Stimulated activated naive CD8-positive, alpha-beta T cell treated with anti-CD3 and anti-CD28 coated beads, Interleukin-15, amount 100 ng/mL, for 72 hours (primary cell): ENCODE measurements around the gene PTPRN2.

ENCODE experiments used
- ATAC-seq: fragments of 150-1000 bp; cut with Tn5 transposase; 2 replicates; pipeline ENCODE4 v1.10.0; 2021; ENCODE audit warnings: mild to moderate bottlenecking, moderate library complexity
- DNase-seq, 2 donors: peaks; one replicate each; pipeline ENCODE4 v3.0.0; 2021 to 2022
- H3K27ac Mint-ChIP-seq, 2 donors: one replicate each; pipeline ENCODE4 v1.8.0; 2022; ENCODE audit warnings: mild to moderate bottlenecking in 2 of 2, mixed read lengths in 2 of 2, moderate library complexity in 2 of 2
- H3K27me3 Mint-ChIP-seq: one replicate; pipeline ENCODE4 v1.8.0; 2022; ENCODE audit warnings: mixed read lengths
- H3K4me1 Mint-ChIP-seq: one replicate; pipeline ENCODE4 v1.8.0; 2022; ENCODE audit warnings: mild to moderate bottlenecking, mixed read lengths
- H3K4me3 Mint-ChIP-seq, 2 donors: one replicate each; pipeline ENCODE4 v1.8.0; 2022; ENCODE audit warnings: mild to moderate bottlenecking in 2 of 2, mixed read lengths in 2 of 2, moderate library complexity in 1 of 2
- H3K9me3 Mint-ChIP-seq, 2 donors: one replicate each; pipeline ENCODE4 v1.8.0; 2022; ENCODE audit warnings: mixed read lengths in 2 of 2

PTPRN2 gene

DNA sequence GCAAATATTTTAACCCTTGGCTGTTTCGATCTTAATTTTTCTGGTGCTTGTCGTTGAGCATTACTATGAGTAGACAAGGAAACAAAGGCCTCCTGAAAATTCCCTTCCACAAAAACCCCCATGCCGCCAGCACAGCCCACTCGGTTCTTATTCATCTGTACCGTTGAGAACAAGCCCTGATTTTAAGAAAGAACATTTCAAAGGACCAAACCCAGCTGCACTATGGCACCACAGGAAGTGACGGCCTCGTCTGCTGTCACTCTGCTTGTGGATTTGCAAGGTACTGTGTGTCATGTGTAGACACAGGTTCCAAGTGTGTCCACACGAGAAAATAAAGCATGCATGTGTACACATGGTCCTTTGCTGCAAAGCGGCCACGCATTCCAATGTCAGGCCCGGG is 965.6 kb downstream of the PTPRN2 start:
- Mint-ChIP-seq H3K27ac (peak overlapping the region in 1 of 2 donors; percentile 21), H3K4me3 (peak overlapping the region in 1 of 2 donors; percentile 35), H3K4me1 (peaks cover 45% of the 10 kb centered on the region), H3K9me3 (no peaks in the 10 kb centered on the region), H3K27me3 (no peaks in the 10 kb centered on the region)
- ATAC-seq (no peak), DNase-seq (no peak)

DNA sequence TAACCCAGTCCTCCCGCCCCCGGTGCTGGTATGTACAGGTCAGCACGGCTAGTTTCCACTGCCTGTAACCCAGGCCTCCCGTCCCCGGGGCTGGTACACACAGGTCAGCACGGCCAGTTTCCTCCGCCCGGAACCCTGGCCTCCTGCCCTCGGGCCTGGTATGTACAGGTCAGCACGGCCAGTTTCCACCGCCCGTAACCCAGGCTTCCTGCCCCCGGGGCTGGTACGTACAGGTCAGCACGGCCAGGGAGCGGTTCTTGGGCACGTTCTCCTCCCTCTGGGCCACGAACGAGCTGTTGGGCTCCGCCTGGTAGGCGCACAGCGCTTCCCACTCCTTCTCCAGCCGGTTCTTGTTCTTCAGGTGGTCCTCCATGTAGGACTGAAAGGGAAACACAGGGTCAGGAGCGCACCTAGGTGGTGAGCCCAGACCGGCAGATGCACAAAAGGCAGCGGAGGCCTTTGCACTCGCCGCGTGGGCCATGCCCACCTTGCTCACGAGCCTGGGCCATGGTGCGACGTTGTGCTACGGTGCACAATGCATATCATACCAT is 966.4 kb downstream of the PTPRN2 start:
- peak; percentile 41 for ATAC-seq
- H3K9me3 Mint-ChIP-seq = no peaks in the 10 kb centered on the region
- no peak overlapping the region for H3K27ac Mint-ChIP-seq
- peaks cover 37% of the 10 kb centered on the region for H3K4me1 Mint-ChIP-seq
- DNase-seq = no peak
- no peaks in the 10 kb centered on the region for H3K27me3 Mint-ChIP-seq
- no peak overlapping the region for H3K4me3 Mint-ChIP-seq

DNA sequence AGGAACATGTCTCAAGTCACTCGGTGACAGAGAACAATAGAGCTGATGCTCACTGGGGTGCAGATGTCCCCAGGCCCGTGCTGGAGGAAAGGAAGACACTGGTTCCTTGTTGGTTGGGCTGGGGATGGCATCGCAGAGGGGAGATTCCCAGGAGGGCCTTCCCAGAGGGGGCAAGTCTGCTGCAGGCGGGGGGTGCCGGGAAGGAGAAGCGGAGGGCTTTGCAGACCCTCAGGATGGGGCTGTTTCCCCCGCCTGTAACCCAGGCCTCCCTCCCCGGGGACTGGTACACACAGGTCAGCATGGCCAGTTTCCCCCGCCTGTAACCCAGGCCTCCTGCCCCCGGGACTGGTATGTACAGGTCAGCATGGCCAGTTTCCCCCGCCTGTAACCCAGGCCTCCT is 967.0 kb downstream of the PTPRN2 start:
- Mint-ChIP-seq H3K27ac (no peak overlapping the region), H3K4me1 (peaks cover 34% of the 10 kb centered on the region), H3K27me3 (no peaks in the 10 kb centered on the region), H3K9me3 (no peaks in the 10 kb centered on the region), H3K4me3 (no peak overlapping the region)
- peak; percentile 39 for ATAC-seq
- no peak for DNase-seq

DNA sequence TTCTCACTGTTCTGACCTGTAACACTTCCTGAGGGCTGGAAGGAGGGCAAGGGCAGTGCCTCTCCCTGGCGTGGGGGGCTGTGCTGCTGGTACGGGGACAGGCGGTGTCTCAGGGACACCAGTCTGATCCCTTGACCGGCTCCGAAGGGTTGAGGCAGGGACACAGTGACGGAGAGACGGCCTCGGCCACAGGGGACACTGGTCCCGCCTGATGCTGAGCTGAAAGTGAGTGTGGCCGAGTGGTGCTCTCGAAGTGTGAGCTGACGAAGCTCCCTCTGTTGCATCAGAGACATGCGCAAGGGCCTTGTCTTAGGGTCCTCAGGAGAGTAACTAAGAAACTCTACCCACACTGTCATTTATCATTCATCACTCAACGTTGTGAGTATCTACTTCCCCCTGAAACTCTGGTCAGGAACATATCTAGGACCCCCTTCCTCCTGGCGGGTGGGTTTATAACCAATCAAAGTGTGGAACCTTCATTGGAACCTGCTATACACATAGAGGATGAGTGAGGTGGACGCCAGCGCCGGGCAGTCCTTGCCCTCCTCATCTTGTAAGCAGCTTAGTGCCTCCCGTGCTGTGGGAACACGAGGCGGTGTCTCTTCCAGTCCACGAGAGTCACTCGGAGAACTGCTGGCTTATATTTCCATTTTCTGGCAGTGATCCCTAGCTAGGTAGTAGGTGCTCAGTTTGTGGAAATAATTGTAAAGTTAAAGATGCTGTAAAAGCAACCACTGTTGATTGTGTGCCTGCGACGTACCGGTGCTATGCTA is 967.7 kb downstream of the PTPRN2 start:
- DNase-seq (no peak), ATAC-seq (no peak)
- H3K9me3 Mint-ChIP-seq = no peaks in the 10 kb centered on the region
- no peak overlapping the region for H3K27ac Mint-ChIP-seq
- H3K27me3 Mint-ChIP-seq = no peaks in the 10 kb centered on the region
- H3K4me3 Mint-ChIP-seq = no peak overlapping the region
- peaks cover 38% of the 10 kb centered on the region for H3K4me1 Mint-ChIP-seq

DNA sequence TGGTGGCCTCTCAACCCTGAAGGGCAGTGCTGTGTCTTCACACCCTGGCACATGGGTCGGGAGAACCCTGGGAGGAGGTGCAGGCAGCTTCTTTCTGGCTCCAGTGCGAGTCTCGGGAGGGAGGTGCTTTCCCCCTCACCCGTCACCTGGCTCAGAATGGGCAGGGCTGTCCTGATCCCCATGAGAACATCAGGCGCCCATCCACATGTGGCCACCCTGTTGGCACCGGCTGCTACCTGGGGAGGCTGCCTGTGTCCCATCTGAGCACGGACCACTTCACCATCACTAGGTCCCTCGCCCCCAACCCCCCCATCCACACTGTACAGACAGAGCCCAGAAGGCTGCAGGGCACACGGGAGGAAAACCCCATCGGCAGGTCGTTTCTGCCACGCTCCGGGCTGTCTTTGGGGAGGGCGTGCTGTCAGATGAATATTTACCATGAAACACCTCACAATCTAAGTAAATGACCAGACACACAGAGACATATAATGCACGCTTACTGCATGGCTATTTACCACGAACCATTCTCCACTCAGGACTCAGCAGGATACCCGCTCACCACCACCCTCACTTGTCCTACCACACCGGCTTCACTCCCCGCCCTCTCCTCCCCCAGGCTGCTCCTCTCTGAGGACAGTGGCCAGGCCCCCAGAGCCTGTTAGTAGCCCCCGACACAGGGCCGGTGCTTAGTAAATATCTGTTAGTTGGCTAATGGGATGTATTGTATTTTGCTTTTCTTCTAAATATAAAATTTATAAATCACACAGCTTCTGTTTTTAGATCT is 968.6 kb downstream of the PTPRN2 start:
- Mint-ChIP-seq H3K27ac (peak overlapping the region in 1 of 2 donors; percentile 59), H3K9me3 (no peaks in the 10 kb centered on the region), H3K27me3 (peaks cover 3% of the 10 kb centered on the region), H3K4me3 (no peak overlapping the region), H3K4me1 (peaks cover 43% of the 10 kb centered on the region)
- DNase-seq (no peak), ATAC-seq (no peak)

DNA sequence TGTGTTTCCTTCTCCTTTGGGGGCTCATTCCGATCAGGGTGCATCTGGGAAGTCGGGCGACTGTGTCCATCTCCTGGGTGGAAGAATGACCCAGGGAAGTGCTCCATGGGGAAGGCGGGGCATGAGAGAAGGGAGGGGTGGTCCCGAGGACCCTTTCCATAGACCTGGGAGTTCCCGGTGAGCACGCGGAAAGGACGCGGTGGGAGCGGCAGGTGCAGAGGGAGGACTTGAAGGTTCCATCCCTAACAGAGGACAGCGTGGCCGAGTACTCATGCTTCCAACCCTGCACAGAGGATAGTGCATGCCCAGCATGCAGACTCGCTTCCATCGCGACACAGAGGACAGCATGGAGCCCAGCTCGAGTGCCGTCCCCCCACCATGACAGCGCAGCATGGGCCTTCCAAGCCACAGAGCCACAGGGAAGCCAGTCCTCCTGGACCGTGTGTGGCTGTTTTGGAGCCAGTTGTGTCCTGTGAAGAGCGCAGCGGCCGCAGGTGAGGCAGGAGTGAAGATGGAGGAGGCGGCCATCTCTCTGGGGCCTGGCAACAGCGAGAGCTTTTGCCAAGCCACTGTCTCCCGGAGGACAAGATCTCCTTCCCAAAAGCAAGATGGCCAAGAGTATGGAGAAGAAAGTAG is 969.4 kb downstream of the PTPRN2 start:
- DNase-seq = no peak
- no peak overlapping the region for H3K27ac Mint-ChIP-seq

DNA sequence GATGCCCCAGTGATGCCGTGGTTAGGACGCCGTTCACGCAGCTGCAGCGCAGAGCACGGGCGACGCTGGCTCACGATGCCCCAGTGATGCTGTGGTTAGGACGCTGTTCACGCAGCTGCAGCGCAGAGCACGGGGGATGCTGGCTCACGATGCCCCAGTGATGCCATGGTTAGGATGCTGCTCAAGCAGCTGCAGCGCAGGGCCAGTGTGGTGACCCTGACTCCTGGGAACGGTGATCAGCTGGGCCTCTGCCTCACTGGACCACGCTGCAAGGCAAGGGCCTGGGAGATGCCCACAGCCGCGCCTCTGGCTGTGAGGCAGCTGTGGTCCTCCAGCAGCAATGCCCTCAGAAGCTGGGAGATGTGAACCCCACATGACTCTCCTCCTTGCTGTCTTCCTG is 970.2 kb downstream of the PTPRN2 start:
- no peaks in the 10 kb centered on the region for H3K9me3 Mint-ChIP-seq
- H3K27me3 Mint-ChIP-seq = peaks cover 9% of the 10 kb centered on the region
- no peak overlapping the region for H3K27ac Mint-ChIP-seq
- DNase-seq = no peak
- H3K4me3 Mint-ChIP-seq = no peak overlapping the region
- H3K4me1 Mint-ChIP-seq = peaks cover 39% of the 10 kb centered on the region
- ATAC-seq = no peak

More for the DNA sequence above, 969.4 kb downstream of the PTPRN2 start:
- Mint-ChIP-seq H3K4me1 (peaks cover 41% of the 10 kb centered on the region), H3K9me3 (no peaks in the 10 kb centered on the region), H3K27me3 (peaks cover 9% of the 10 kb centered on the region), H3K4me3 (no peak overlapping the region)
- ATAC-seq = no peak

DNA sequence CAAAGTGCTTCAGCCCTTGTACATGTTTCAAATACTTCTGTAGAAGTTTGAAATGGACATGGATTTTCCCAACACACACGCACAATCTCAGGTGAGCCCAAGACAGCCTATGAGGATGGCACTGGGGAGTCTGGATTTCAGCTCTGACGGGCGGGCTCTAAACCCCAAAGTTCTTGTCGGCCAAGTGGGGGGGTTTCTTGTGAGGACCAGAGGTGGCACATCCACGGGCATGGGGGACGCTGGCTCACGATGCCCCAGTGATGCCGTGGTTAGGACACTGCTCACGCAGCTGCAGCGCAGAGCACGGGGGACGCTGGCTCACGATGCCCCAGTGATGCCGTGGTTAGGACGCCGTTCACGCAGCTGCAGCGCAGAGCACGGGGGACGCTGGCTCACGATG is 970.7 kb downstream of the PTPRN2 start:
- Mint-ChIP-seq H3K4me3 (no peak overlapping the region), H3K4me1 (peaks cover 39% of the 10 kb centered on the region), H3K27ac (no peak overlapping the region), H3K27me3 (peaks cover 9% of the 10 kb centered on the region), H3K9me3 (no peaks in the 10 kb centered on the region)
- ATAC-seq (no peak), DNase-seq (no peak)

DNA sequence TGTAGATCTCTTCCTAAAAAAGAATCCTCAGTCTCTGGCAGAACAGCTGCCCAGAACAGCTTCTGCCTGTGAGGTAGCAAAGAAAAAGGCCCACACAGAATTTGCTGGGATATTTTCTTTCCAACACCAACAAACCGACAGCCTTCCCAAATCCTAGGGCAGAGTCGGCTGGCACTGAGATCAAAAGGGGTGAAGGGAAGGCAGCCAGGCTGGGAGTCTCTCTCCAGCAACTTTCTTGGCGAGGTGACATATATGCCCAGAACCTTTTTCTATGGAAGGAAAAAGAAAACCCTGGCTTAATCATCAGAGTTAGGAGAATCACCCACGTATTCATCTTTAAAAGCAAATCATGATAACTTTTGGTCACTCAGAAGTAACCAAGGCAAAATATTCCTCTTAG is 971.2 kb downstream of the PTPRN2 start:
- DNase-seq = no peak
- peaks cover 38% of the 10 kb centered on the region for H3K4me1 Mint-ChIP-seq

DNA sequence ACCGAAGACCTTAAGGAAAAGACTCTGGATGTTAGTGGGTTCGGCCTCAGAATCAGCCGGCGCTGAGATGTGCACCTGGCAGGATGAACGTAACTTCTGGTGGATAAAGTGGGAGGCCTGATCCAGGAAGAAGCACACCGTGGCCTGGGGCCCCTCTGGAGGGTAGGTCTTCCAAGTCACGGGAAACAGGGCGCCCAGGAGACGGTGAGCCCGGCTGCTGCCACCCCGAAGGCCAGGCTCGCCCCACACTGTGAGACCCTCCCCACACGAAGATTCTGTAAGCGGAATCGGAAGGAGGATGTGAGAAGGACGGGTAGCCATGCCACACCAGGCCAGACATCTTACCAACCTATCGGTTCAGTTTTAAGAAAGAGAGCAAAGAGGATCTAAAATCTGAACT is 971.8 kb downstream of the PTPRN2 start:
- peaks cover 37% of the 10 kb centered on the region for H3K4me1 Mint-ChIP-seq
- no peak overlapping the region for H3K4me3 Mint-ChIP-seq
- ATAC-seq (no peak), DNase-seq (no peak)
- H3K9me3 Mint-ChIP-seq = no peaks in the 10 kb centered on the region
- peaks cover 9% of the 10 kb centered on the region for H3K27me3 Mint-ChIP-seq
- H3K27ac Mint-ChIP-seq = no peak overlapping the region

More for the DNA sequence above, 971.2 kb downstream of the PTPRN2 start:
- no peaks in the 10 kb centered on the region for H3K9me3 Mint-ChIP-seq
- no peak overlapping the region for H3K4me3 Mint-ChIP-seq
- no peak overlapping the region for H3K27ac Mint-ChIP-seq
- peaks cover 9% of the 10 kb centered on the region for H3K27me3 Mint-ChIP-seq
- ATAC-seq = no peak

DNA sequence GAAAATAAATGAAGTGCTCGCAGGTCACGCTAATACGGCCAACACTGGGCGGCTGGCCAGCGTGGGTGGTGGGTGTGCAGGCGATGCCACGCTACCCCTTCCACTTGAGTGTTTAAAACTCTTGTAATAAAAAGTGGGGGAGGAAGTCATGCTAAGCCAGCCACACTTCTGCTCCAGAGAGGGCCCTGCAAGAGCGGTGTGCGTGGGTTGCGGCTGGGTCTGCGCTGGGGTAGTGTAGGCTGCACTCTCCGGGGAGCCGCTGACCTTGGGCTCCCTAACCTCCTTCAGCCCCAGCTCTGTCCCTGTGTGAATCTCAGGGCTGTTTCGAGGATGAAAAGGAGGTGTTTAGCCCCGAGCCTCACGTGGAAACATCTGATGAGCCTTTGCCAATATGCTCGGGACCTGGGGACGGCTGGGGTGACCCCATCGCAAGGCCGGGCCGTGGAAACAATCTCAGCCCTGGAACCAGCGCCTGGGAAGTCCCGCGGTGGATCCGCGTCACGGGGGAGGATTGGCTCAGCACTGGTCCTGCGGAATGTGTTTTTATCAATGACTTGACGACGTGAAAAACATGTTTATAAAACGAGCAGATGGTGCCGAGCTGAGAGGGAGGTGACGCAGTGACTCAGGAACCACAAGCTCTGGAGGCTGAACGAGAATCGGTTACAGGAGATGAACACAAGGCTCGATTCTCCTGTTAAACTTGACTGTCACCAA is 972.4 kb downstream of the PTPRN2 start:
- Mint-ChIP-seq H3K9me3 (no peaks in the 10 kb centered on the region), H3K27me3 (peaks cover 9% of the 10 kb centered on the region), H3K4me3 (no peak overlapping the region), H3K27ac (no peak overlapping the region), H3K4me1 (peaks cover 37% of the 10 kb centered on the region)
- DNase-seq = no peak
- no peak for ATAC-seq

DNA sequence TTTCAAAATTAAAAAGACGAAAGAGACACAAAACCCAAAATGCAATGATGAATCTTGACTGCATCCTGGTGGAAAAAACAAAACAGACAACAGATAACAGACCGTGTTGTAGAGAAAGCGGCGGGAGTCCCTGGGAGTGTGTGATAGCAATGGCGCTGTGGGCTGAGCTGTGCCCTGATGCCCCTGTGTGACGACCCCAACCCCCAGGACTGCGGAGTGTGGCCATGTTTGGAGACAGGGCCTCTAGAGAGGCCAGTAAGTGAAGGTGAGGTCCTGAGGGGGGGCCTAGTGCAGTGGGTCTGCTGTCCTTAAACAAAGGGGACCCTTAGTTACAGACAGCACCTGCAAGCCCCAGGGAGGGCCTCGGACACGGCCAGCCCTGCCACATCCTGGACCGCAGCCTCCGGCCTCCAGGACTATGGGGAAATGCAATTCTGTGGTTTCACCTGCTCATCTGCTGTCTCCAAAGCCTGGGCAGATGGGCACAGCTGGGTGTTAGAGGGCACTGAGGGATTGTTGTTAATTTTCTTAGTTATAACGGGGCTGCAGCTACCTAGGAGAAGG is 973.1 kb downstream of the PTPRN2 start:
- Mint-ChIP-seq H3K9me3 (no peaks in the 10 kb centered on the region), H3K27me3 (peaks cover 9% of the 10 kb centered on the region), H3K27ac (no peak overlapping the region), H3K4me3 (no peak overlapping the region), H3K4me1 (peaks cover 37% of the 10 kb centered on the region)
- no peak for ATAC-seq
- DNase-seq = no peak

DNA sequence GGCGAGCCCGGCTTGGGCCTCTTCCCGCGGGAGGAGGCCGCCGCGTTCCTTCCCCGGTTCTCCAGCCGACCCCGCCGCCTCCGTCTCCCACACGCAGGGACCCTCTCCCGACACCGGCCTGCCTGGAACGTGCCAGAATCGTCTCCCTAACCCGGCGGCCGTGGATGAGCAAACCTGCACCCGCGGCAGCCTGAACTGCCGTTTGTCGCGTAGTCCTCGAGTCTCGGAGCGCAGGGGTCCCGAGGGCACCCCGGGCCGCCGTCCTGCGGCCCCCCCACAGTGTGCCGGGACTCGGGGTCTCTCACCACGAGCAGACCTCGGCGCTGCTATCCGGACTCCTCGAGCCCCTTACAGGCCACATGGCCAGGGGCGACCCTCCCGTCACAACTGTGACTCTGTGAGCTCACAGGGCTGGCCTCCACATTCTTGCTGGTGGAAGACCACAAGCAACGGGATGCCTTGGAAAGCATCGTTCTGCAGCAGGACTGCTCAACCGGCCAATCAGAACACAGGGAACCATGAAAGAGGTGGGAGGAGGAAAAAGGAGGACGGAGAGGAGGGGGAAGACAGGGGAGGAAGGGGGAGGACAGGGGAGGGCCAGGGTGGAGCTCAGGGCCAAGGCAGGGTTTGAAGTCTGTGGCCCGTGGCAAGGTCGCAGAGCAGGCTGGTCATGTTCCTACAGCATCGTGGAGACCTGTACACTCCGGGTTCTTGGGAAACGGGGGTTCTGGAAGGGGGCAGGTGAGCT is 973.9 kb downstream of the PTPRN2 start:
- Mint-ChIP-seq H3K9me3 (no peaks in the 10 kb centered on the region), H3K4me3 (peak overlapping the region in 1 of 2 donors; percentile 94), H3K27ac (peak overlapping the region in 1 of 2 donors; percentile 5), H3K4me1 (peaks cover 37% of the 10 kb centered on the region), H3K27me3 (peaks cover 9% of the 10 kb centered on the region)
- ATAC-seq (peak; percentile 6), DNase-seq (no peak)
